ENCODE data around the gene PSMB3.

PSMB3 gene

GRCh38 chr17:38789185-38789584, 36.6 kb downstream of the PSMB3 start:
- no peak for TF ChIP-seq CTCF (conservative IDR thresholded peaks at IDR 0.05)
- H3K27ac ChIP-seq, result peak overlapping the region; percentile 37; the same call in 1 of the 2 replicates

GRCh38 chr17:38790148-38790707, 37.7 kb downstream of the PSMB3 start:
- peak overlapping the region; percentile 37; the same call in 1 of the 2 replicates for H3K27ac ChIP-seq

- no peak for TF ChIP-seq CTCF (conservative IDR thresholded peaks at IDR 0.05)
- H3K27ac ChIP-seq, result no peak overlapping the region
Observed at GRCh38 chr17:38791162-38791561, 38.6 kb downstream of the PSMB3 start.

GRCh38 chr17:38794221-38794620, 41.7 kb downstream of the PSMB3 start:
- no peak for TF ChIP-seq CTCF (conservative IDR thresholded peaks at IDR 0.05)
- no peak overlapping the region for H3K27ac ChIP-seq

GRCh38 chr17:38796451-38797157, 44.1 kb downstream of the PSMB3 start:
- H3K27ac ChIP-seq, result no peak overlapping the region
- no peak for TF ChIP-seq CTCF (conservative IDR thresholded peaks at IDR 0.05)

- TF ChIP-seq CTCF (conservative IDR thresholded peaks at IDR 0.05), result no peak
- H3K27ac ChIP-seq, result no peak overlapping the region
Observed at GRCh38 chr17:38797158-38797490, 44.6 kb downstream of the PSMB3 start.

GRCh38 chr17:38797828-38798227, 45.3 kb downstream of the PSMB3 start:
- no peak for TF ChIP-seq CTCF (conservative IDR thresholded peaks at IDR 0.05)
- peak overlapping the region; percentile 94 for H3K27ac ChIP-seq
